GM12878 (cell line): ENCODE measurements around the gene BCL2. TPM values are rescaled to one million over a fixed set of nuclear protein-coding genes. Genes with fewer than 3 reads are reported as not detected.

Source experiments
- CHD2 ChIP-seq: IDR thresholded peaks from 2 replicates; pipeline ENCODE4 v1.6.1; 2011; ENCODE audit warnings: low read depth, low read length, improper control_type of control experiment, borderline replicate concordance
- E2F8 ChIP-seq: fragments of 450-650 bp; IDR thresholded peaks from 2 replicates; pipeline ENCODE4 v1.6.1; 2018; ENCODE audit warnings: mild to moderate bottlenecking, low read depth, moderate library complexity; ENCODE audit not compliant: partially characterized antibody
- E4F1 ChIP-seq: fragments of 450-650 bp; IDR thresholded peaks from 2 replicates; pipeline ENCODE4 v1.6.1; 2018; ENCODE audit warnings: borderline replicate concordance, mild to moderate bottlenecking; ENCODE audit not compliant: partially characterized antibody
- FOS ChIP-seq: IDR thresholded peaks from 3 replicates; pipeline ENCODE4 v1.6.1; 2011; ENCODE audit warnings: borderline replicate concordance; ENCODE audit not compliant: insufficient read length; ENCODE audit errors: extremely low read depth
- GABPA ChIP-seq: IDR thresholded peaks from 2 replicates; pipeline ENCODE4 v1.6.1; 2014; ENCODE audit warnings: antibody characterized with exemption, low read depth, mild to moderate bottlenecking, inconsistent platforms
- HDAC6 ChIP-seq: fragments of 200-600 bp; sonication (generic); IDR thresholded peaks from one replicate; pipeline ENCODE4 v1.8.0; 2017; ENCODE audit warnings: antibody characterized with exemption; ENCODE audit not compliant: unreplicated experiment
- IRF3 ChIP-seq: fragments of 450-650 bp; IDR thresholded peaks from 2 replicates; pipeline ENCODE4 v1.6.1; 2014; ENCODE audit warnings: mild to moderate bottlenecking
- MTA2 ChIP-seq: fragments of 450-650 bp; IDR thresholded peaks from 2 replicates; pipeline ENCODE4 v1.6.1; 2016; ENCODE audit warnings: low read depth, mild to moderate bottlenecking, moderate library complexity
- MXI1 ChIP-seq: fragments of 150-350 bp; IDR thresholded peaks from 2 replicates; pipeline ENCODE4 v1.6.1; 2011; ENCODE audit warnings: low read depth, mild to moderate bottlenecking, inconsistent platforms, low read length, improper control_type of control experiment
- NRF1 ChIP-seq: conservative IDR thresholded peaks from 2 replicates; pipeline ENCODE4 v1.6.1; 2011; ENCODE audit warnings: mild to moderate bottlenecking, low read depth, low read length, improper control_type of control experiment
- POU2F2 ChIP-seq: IDR thresholded peaks from 3 replicates; pipeline ENCODE4 v1.6.1; 2011; ENCODE audit warnings: low read depth, mild to moderate bottlenecking, low read length, borderline replicate concordance
- RB1 ChIP-seq: fragments of 450-650 bp; formaldehyde crosslinking; IDR thresholded peaks from 2 replicates; pipeline ENCODE4 v1.6.1; 2017; ENCODE audit warnings: mild to moderate bottlenecking, borderline replicate concordance
- SMARCA5 ChIP-seq: fragments of 450-650 bp; IDR thresholded peaks from 2 replicates; pipeline ENCODE4 v1.6.1; 2017; ENCODE audit warnings: mild to moderate bottlenecking
- SRF ChIP-seq, 2 experiments: IDR thresholded peaks; 2 replicates each; pipeline ENCODE4 v1.6.1; 2011; ENCODE audit warnings: low read depth in 2 of 2, low read length in 2 of 2, mild to moderate bottlenecking in 1 of 2, moderate library complexity in 1 of 2
- STAT1 ChIP-seq: fragments of 450-650 bp; conservative IDR thresholded peaks from 2 replicates; pipeline ENCODE4 v1.6.1; 2014; ENCODE audit warnings: antibody characterized with exemption, mild to moderate bottlenecking
- ZBTB4 ChIP-seq: fragments of 450-650 bp; formaldehyde crosslinking; IDR thresholded peaks from 2 replicates; pipeline ENCODE4 v1.4.0; 2022; ENCODE audit warnings: mild to moderate bottlenecking, moderate library complexity
- ZNF24 ChIP-seq: fragments of 450-650 bp; IDR thresholded peaks from 2 replicates; pipeline ENCODE4 v1.6.1; 2017; ENCODE audit warnings: antibody characterized with exemption, mild to moderate bottlenecking
- ZNF384 ChIP-seq: IDR thresholded peaks from 2 replicates; pipeline ENCODE4 v1.6.1; 2012; ENCODE audit warnings: low read depth, mild to moderate bottlenecking, low read length, improper control_type of control experiment, borderline replicate concordance
- ZSCAN29 ChIP-seq: fragments of 450-650 bp; IDR thresholded peaks from 2 replicates; pipeline ENCODE4 v1.6.1; 2017; ENCODE audit warnings: mild to moderate bottlenecking, moderate library complexity
- polyA plus RNA-seq, 11 experiments: library from polyadenylated mRNA; depleted of rRNA in 4 of 11; unstranded in 6 of 11; stranded (reverse) in 5 of 11; fragments of >200 nt; fragmentation: Nextera tagmentation in 4 of 11; fragmentation: Illumina TruSeq in 1 of 11; extraction: Ambion mirVana in 4 of 11; extraction: Trizol in 1 of 11; gene quantifications; 1 replicate in 1 of 11; 2 replicates in 10 of 11; pipeline versions ENCODE4 v1.2.1 to v1.2.3, GENCODE V29; 2011 to 2016; ENCODE audit warnings: inconsistent platforms in 2 of 11, missing spikeins in 2 of 11, low read depth in 1 of 11
- total RNA-seq, 4 experiments: library from RNA; depleted of rRNA in 3 of 4; stranded (reverse); fragments of >200 nt in 3 of 4; fragmentation: Illumina TruSeq in 1 of 4; extraction: Trizol in 1 of 4; gene quantifications; 2 replicates each; pipeline versions ENCODE4 v1.2.1 to v1.2.3, GENCODE V29; 2013 to 2021

The BCL2 gene
- total and polyA plus RNA-seq, 10 of the 15 experiments (the other 5 are each of a cell fraction or from before 2014, with no cell fraction given): 4.1 to 47.8 (median 19.3) TPM

GRCh38 chr18:63317982-63318888, 1.3 kb downstream of the BCL2 start (continued):
- TF ChIP-seq RB1: peak; percentile 89; the same call in 1 of the 2 replicates
- 0 out of 4 replicates have a peak, but pooled peaks of 1 of the 2 experiments have one; percentile 50 for TF ChIP-seq SRF (IDR thresholded peaks at IDR 0.05; ENCODE audit: low read depth in 2 of 2, low read length in 2 of 2)
- no peak for TF ChIP-seq HDAC6
- TF ChIP-seq ZBTB4: no peak
- peak; percentile 98 for TF ChIP-seq SMARCA5
- no peak for TF ChIP-seq IRF3
- no peak for TF ChIP-seq FOS
- no peak for TF ChIP-seq ZNF384
- 0 out of 2 replicates have a peak, but pooled peaks have one; percentile 38 for TF ChIP-seq CHD2
- TF ChIP-seq ZNF24: peak; percentile 69; the same call in 1 of the 2 replicates
- no peak for TF ChIP-seq ZSCAN29
- peak; percentile 71 for TF ChIP-seq MXI1
- TF ChIP-seq MTA2: peak; percentile 47
- TF ChIP-seq NRF1: no peak
- TF ChIP-seq STAT1: no peak
- TF ChIP-seq E4F1: no peak
- TF ChIP-seq GABPA: no peak
- peak; percentile 89; the same call in 1 of the 3 replicates for TF ChIP-seq POU2F2
- no peak for TF ChIP-seq E2F8
